Posterior vena cava (tissue), 2 donors: ENCODE measurements around the gene SPEN. TPM values are rescaled to one million over a fixed set of nuclear protein-coding genes. Genes with fewer than 3 reads are reported as not detected.

ENCODE experiments used
- DNase-seq: peaks from one replicate; pipeline ENCODE4 v3.0.0-alpha.2; 2020; ENCODE audit warnings: low spot score
- intact Hi-C, 2 donors: fragments of 100-400 bp; cut with DNase I; formaldehyde crosslinking; loops; one replicate each; pipeline versions ENCODE4 v1.14.1 to v1.14.2; 2022 to 2023
- total RNA-seq, 2 donors: library from RNA; stranded (reverse); fragmentation: NEBNext Ultra II Directional; extraction: Animal tissue kit (Norgen Biotek cat#: 25700); gene quantifications; one replicate each; pipeline ENCODE4 v1.2.1, GENCODE V29; 2021
- donor health status: DM: yes; HTN: yes; CAD: no.
- donor health status: DM: yes; HTN: yes; CAD: no.

The SPEN gene
- total RNA-seq, 2 donors from 2014 or later: 59.9 to 68.5 TPM

DNA sequence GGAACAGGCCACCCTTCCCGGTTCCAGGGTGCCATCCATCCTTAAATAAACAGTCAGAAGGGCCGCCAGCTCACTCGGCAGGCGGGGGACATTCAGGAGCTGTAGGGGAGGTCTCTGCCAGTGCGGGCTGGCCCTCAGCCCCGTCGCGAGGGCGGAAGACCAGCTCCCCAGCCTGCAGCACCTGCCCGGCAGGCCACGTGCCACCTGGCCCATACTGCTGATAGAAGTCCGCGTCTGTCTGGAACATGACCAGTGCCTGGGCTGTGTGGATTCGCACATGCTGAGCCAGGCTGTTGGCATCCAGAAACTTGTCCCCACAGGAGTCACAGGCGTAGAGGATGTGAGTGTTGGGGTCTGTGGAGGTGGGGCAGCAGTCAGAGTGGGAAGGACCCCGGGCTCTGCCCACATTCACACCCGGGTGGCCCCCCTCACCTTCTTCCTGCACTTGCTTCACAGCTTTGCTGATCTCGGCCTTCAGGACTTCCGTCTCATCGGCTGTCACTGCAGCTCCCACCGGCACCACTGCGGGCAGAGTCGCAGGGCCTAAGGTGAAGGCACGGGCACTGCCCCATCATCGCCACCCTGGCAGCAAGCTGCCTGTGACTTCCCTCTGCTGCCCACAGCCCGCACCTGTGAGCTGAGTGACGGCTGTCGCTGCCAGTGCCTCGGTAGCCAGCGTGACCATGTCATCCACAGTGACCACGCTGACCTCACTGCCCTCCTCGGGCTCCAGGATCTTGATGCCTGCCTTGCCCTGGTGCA lies 94.6 kb downstream of the SPEN start:
- peak; percentile 63 for DNase-seq
- intact Hi-C loops: no loop called here

DNA sequence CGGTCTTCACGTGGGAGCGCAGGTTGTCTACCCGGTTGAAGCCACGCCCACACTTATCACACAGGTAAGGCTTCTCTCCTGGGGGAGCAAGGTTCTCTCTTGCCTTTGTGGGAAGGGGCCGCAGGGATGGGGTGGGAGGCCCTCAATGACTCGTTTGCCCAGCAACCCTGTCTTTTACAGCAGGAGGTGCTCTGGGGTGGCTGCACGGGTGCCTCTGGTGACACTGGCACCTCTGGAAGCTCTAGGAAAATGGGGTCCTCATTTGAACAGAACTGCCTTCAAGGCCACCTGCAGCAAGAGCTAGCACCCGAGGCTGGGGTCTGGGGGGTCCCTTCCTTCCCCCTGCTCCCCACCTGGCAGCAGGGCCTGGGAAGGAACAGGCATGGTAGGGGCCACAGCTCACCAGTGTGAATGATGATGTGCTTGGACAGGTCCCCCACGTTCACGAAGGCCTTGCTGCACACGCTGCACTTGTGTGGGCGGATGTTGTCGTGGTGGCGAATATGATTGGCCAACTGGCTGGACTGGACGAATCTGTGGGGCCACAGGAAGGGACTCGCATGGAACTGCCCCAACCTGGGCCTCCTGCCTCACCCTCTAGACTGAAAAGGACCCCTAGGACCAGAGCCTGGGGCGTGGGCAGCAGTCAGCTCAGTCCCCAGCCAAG lies 95.3 kb downstream of the SPEN start:
- intact Hi-C loops: no loop called here
- DNase-seq: peak; percentile 80

DNA sequence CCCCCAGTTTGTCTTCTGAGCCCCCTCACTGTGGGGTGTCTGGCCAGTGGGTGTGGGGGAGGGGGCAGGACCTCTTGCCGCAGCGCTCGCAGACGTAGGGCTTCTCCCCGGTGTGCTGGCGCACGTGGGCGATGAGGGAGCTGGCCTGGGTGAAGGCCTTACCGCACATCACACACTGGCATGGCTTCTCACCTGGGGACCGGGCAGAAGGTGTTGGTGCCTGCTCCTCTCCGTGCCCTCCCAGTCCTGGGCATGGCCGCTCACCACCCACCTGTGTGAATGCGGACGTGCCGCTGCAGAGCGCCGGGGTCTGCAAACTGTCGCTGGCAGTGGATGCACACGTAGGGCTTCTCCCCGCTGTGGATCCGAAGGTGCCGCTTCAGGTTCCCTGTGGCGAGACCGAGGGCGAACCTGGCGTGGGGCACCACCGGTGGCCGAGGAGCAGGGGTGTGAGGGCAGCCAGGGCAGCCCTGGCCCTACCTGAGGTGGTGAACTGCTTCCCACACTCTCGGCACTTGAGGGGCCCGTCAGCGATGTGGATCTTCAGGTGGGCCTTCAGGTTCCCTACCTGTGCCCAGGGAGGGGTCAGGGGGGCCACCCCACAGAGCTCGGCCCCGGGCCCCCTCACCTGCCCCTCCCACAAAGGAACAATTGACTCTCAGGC lies 96.0 kb downstream of the SPEN start:
- intact Hi-C loops: no loop called here
- DNase-seq: no peak

DNA sequence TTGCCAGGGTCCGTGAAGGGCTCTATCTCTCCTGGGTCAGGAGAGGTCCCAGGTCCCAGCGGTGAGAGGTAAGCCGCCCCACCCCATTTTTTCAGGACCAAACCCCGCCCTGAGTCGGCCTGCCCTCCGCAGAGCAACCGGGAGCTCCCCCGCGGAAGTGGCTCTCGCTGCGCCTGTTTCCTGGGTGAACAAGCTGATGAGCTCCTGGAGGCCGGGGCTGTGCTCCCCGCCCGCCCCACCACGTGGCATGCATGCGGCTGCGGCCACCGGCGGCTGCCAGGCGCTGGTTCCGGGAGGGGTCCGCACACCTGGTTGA lies 96.4 kb downstream of the SPEN start:
- intact Hi-C loops: no loop called here
- no peak for DNase-seq

DNA sequence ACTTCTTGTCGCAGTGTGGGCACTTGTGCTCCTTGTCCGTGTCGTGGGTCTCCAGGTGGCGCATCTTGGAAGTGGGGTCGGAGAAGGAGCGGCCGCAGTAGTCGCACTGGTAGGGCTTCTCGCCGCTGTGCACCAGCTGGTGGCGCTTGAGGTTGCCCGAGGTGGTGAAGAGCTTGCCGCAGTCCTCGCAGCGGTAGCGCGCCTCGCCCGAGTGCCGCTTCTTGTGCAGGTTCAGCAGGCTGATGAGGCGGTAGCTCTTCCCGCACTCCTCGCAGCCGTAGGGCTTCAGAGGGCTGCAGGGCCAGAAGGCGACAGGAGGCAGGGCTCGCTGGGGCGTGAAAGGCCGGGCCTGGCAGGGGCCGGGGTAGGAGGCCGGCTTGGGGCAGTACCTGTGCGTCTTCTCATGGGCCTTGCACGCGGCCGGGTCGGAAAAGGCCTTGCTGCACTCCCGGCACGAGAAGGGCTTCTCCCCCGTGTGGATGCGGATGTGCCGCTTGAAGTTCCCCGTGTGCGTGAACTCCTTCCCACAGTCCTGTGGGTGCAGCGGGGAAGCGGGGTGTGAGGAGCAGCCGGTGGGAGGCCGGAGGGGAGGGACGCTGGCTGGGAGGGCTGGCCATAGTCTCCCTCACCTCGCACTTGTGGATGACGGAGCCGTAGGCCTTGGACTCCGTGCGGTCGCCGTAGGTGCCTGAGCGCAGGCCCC lies 97.0 kb downstream of the SPEN start:
- peak; percentile 79 for DNase-seq
- intact Hi-C loops: no loop called here

DNA sequence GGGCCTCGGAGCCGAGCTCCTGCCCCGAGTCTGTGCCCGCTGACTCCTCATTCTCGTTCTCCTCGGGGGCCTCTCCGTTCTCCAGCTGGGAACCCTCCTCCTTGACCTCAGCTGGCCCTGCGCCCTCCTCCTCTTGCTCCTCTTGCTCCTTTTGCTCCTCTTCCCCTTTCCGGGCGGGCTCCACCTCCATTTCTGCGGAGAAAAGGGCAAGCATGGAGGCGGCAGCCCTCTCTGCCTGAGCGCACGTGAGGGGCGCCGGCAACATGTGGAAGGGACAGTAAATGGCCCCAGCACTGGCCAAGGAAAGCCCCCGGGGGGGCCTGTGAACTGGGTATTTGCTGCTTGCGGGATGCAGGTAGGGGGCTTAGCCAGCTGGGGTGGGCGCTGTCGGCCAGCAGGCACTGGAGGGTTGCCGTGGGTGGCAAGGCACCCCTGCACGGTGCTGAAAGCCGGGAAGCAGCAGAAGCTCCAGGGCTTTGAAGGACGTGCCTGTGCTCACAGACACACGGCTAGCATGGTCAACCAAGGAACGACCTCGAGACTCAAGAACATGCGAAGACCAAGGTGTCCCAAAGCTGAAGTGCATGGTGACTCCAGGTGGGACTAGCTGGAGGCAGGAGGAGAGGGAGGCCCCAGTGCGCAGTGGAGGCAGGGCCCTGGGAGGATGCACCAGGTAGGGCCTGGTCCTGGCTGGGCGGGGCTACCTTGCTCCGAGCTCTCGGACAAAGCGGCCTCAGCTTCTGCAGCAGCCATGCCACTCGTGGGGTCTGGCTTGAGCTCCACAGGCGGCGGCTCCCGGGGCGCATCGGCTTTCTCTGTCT lies 97.7 kb downstream of the SPEN start:
- peak; percentile 75 for DNase-seq
- intact Hi-C loops: no loop called here

DNA sequence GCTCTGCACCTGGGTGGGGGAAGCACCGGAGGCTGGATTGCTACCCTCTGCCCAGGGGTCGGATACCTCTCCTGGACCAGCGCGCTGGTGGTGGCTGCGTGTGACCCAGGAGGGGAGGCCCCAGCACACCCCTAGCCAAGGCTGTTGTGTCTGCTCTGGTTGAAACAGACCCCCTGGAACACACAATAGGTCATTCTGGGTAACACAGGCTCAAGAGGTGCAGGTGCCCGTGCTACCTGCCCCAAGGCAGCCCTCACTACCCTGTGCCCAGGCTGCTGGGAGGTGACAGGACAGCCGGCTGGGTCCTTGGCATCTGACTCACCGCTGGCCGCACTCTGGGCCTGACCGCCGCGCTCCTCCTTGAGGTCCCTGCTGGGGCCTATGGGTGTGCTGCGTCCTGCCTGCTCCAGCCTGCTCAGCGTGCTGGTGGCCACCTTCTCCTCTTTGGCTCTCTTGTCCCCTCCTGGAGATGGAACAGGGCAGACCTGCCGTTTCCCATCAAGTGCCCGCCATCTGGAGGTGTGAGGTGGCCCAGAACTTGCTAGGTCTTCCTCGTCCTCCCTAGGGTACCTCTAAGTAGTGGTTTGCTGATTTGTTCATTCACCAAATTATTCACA lies 98.4 kb downstream of the SPEN start:
- intact Hi-C loops: no loop called here
- DNase-seq: no peak

DNA sequence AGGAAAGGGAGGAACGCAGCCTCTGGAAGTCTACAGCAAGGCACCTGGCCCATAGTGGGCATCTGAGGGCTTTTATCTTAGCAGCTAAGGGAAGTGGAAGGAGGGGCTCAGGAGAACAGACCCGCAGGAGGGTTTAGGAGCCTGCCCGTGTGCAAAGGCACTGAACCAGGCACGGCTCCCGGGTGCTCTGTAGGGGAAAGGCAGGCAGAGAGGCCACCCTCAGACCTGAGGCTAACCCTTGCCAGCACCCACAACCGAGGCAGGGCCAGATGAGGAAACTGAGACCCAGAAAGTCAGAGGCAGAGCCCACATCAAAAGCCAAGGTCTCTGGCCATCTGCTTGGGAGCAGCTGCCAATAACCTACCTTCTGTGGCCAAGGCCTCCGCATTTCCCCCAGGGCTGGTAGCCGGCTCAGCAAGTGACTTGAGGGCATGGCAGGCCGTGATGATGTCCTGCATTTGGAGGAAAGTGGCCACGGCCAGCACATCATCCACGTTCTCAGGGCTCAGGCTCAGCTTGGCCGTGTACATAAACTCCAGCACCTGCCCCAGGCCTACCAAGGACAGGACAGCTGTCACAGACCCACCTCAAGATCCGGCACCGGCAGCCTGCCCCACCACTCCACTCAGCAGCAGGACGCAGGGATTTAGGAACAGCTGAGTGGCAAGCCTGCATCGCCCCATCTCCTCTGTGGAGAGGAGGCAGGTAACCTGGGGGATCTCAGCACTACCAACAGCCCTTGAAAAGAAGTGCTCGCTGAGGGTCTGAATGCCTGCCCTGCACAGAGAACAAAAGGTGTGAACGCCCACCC lies 99.3 kb downstream of the SPEN start:
- DNase-seq: no peak
- intact Hi-C loops: no loop called here

DNA sequence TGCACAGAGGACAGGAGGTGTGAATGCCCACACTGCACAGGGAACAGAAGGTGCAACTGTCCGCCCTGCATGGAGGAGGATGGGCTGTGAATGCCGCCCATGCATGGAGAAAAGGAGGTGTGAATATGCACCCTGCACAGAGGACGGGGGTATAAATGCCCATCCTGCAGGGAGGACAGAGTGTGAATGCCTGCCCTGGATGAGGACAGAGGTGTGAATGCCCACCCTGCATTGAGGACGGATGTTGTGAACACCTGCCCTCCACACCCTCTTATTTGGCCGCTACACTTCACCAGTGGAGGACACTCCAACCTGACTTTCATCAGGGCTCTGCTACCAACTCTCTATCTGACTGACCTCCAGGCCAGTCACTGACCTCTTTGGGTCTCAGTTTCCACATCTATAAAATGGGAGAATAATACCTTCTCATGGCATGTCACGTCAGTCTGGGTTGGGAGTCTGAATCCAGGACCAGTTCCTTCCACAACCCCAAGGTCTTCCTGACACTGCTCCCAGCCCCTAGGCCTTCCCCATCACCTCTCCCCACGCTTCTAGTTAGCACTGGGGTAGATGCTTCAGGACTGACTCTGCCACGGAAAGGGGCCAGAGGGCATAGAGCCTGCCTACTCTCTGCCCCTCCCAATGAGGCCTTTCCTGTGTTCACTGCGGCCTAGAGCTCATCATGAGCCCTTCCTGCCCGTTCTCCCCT lies 100.0 kb downstream of the SPEN start:
- intact Hi-C loops: no loop called here
- DNase-seq: no peak

DNA sequence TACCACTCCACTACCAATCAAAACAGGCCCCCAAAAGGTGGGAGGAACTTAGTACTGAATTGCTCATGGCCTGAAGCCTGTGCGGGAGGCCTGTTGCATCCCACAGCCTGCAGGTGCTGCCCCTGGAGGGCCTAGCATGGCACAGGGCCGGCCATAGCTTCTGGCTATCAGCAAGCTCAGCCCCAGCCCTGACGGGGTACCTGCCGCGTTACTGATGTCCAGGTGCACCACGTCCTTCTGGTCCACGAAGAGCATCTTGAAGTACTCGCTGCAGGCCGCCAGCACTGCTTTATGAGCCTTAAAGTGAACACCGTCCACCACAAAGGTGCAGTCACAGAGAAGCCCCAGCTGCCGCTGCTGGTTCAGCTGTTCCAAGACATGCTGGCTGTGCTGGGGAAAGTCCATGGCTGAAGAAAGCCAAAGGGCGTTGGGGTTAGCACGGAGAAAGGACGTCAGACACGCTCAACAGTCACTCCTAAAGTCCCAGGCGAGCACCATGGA lies 100.6 kb downstream of the SPEN start:
- intact Hi-C loops: no loop called here
- no peak for DNase-seq

DNA sequence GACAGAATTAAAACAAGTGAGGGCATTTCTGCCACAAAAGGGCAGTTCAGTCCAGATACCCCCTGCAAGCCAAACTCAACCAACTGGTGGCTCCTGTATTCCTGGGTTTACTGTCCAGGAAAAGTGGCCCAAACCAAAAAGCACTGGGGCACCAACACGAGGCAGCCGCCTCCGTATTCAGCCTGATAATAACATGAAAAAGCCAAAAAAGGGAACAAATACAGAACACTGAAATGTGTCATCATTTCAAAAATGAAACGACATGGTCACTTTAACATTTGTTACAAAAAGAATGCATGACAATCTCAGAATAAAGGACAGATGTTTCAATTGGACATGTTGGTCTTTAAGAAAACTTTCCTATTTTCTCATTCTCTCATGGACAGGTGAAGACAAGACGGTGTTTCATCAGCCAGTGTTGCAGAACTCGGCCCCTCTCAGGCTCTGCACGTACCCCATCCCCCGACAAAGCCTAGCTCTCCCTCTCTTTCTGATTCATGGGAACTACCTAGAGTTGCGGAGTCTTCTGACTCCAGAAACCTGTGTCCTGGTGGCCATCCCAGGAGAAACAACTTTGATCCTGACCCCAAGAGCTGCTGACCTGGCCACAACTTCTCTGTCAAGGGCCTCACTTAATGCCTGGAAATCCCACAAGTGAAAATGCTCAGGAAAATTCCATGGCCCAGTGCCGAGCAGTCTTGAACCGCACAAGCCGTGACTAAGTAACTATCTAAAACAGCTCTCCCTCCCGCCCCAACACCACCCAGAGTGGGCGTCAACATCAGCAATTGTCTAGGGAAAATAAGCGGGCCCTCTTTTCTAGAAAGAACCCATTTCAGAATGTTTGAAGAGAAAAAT lies 101.3 kb downstream of the SPEN start:
- peak; percentile 94 for DNase-seq
- intact Hi-C loops: no loop called here

DNA sequence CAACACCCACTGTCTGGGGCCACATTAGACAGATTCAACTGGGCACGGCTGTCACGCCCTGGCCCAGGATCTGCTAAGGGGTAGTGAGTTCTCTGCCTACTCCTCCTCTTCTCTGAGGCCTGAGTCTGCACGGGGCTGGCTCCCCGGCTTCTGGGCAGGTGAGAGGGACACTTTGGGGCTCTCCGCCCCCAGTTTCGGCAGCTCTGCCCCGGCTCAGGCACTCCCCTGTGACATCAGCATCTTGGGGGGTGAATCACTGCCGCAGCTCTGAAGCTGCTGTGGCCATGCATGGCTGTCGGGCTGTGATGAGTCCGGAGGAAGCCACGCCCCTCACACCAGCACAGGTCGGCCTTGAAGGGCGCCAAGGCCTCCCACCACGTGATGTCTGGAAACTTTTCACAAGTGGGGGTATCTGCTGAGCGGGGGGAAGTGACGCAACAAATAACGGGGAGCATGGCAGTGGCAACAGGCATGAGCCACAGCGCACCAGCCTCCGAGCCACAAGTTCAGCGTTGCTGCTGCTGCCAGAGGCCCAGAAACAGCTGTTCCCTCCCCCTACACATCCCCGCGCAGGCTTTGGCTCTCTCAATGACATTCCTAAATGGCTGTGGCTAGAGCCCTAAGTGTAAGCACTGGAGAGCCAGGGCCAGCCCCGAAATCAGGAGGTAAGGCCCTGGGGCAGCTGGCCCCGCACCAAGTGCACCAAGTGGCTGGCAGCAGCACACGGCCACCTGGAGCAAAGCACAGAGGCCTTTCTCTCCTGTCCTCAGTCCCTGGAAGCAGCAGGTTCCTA lies 102.1 kb downstream of the SPEN start:
- DNase-seq: peak; percentile 98
- intact Hi-C loops: no loop called here

DNA sequence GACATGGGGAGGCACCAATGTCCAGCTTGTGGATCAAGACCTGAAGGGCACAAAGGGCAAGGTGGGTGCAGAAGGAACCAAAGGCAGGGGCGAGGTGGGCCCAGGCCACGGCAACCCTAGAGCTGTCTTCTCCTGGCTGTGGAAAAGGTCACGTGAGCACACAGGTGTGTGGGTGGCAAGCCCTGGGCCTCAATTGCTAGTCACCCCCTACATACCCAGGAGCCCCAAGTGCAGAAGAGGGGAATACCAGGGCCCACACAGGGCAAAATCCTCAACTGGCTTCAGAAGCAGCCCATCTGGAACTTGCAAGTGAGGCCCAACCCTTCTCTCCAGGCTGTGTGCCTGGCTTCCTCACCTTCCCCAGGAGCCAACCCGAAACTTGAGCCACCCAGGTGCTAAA lies 102.8 kb downstream of the SPEN start:
- no peak for DNase-seq
- intact Hi-C loops: no loop called here

DNA sequence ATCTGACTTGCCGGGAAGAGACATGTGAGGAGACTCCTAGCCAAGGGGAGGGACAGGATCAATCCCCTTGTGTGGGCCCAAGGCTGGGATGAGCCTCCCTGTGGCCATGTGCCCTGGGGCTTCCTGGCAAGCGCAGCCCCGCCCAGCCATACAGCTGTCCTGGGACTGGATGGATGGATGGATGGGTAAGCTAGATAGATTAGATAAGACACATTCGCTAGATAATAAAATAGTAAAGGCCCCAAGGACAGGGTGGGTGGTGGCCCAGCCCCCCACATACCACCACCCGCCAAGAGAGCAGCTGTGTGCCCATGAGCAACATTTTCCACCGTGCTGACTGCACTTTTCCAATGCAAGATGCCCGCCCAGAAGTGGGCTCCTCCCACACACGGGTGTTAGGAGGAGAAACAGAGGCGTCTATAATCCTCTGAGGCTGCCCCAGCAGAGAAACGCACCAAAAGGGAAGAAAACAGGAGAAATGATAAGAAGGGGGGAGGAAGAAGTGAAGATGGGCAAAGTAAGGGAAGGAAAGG lies 103.3 kb downstream of the SPEN start:
- intact Hi-C loops: no loop called here
- DNase-seq: peak; percentile 94

DNA sequence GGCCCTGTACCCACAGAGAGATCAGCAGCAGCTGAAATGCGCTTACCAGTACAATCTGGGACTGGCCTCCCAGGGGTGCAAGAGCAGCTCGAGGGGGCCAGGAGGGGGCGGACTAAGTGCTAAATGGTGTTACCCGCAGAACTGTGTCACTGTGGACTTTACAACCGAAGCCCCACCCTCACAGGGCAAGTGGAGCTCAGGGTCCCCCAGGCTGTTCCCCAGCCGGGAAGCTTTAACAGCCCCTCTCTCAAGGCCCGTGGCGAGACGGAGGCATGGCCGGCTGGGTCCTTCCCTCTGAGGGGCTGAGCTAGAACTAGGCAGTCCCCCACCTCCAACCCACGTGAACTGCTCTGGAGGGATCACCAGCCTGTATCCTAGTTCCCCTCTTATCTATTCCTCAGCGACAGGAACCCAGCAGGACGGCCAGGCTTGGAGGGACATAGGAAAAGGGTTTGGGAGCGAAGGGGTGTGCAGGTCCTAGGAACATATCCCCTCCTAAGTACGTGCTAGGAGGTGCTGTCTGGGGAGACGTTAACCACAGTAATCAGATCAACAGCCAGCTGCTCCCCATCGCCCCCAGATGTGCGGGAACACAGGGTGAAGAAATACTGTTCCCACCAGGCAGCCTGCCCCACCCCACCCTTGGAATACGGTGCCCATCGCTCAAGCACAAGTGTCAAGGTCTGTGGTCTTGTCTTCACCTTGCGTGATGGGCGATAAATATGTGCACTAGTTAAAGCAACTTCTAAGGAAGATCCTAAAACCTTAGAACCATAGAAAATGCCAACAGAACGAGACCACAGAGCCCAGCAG lies 104.0 kb downstream of the SPEN start:
- no peak for DNase-seq
- intact Hi-C loops: no loop called here
